OCI-LY3 (cell line): Measurements from ENCODE around the gene C1QL3.

Experiments
- CTCF ChIP-seq: fragments of 200-600, 300-600 bp; sonication (generic); IDR thresholded peaks from 2 replicates; pipeline ENCODE4 v1.5.1; 2014; ENCODE audit warnings: antibody characterized with exemption, low read length, low read depth
- EZH2phosphoT487 ChIP-seq: fragments of 200-600 bp; shearing (Covaris generic); IDR thresholded peaks from 2 replicates; pipeline ENCODE4 v1.6.1; 2018; ENCODE audit warnings: antibody characterized with exemption, mixed run types, low read depth

DNA sequence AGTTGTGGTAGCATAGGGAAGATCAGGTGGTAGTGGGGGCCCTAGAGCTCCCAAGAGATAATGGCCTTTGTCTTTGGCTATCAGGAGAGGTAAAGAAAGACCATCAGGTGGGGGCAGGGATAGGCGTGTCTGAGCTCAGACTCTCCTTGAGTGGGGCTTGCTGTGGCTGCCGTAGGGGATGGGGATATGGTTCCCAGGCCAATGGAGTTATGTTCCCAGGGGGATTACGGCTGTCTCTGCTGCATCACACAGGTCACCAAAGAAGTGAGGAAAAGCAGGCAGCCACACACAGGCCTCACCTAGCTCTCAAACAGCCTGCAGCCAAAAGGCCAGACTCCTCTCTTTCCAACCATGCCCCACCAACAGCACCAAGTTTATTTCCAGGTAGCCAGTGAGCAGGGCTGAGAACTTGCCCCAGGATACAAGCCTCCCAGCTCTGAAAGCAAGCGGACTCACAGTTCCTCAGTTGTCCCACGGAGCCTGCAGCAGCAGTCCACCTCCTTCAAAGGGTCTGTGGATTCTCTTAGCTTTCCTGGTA, 37.6 kb upstream of the C1QL3 start:
- TF ChIP-seq CTCF (no peak), EZH2phosphoT487 (no peak)
